Thymus (tissue), 11 donors: ENCODE measurements around the gene CDK13. TPM values are rescaled to one million over a fixed set of nuclear protein-coding genes. Genes with fewer than 3 reads are reported as not detected.

Source experiments
- DNase-seq, 9 donors: peaks; one replicate each; pipeline ENCODE4 v3.0.0-alpha.2; 2013; ENCODE audit warnings: low spot score in 9 of 9, low read depth in 6 of 9, missing footprints in 1 of 9
- H3K27ac ChIP-seq, 2 donors: one replicate each; pipeline ENCODE4 v1.5.1; 2013; ENCODE audit warnings: control low read depth in 1 of 2, low read depth in 1 of 2, low read length in 1 of 2, mild to moderate bottlenecking in 1 of 2, moderate library complexity in 1 of 2
- H3K27me3 ChIP-seq, 2 donors: one replicate each; pipeline ENCODE4 v1.5.1; 2013; ENCODE audit warnings: low read length in 1 of 2; ENCODE audit not compliant: control insufficient read depth in 2 of 2, insufficient read depth in 1 of 2
- H3K36me3 ChIP-seq, 2 donors: one replicate each; pipeline ENCODE4 v1.5.1; 2013; ENCODE audit warnings: low read length in 1 of 2, mild to moderate bottlenecking in 1 of 2, moderate library complexity in 1 of 2; ENCODE audit not compliant: control insufficient read depth in 2 of 2, insufficient read depth in 2 of 2
- H3K4me1 ChIP-seq, 2 donors: one replicate each; pipeline ENCODE4 v1.5.1; 2013; ENCODE audit warnings: low read length in 2 of 2; ENCODE audit not compliant: control insufficient read depth in 2 of 2, insufficient read depth in 2 of 2
- H3K4me3 ChIP-seq, 2 donors: one replicate each; pipeline ENCODE4 v1.5.1; 2013; ENCODE audit warnings: low read length in 2 of 2, control low read depth in 1 of 2, mild to moderate bottlenecking in 1 of 2
- H3K9me3 ChIP-seq, 2 donors: one replicate each; pipeline ENCODE4 v1.5.1; 2013; ENCODE audit warnings: low read length in 1 of 2, mild to moderate bottlenecking in 1 of 2; ENCODE audit not compliant: control insufficient read depth in 2 of 2, insufficient read depth in 1 of 2
- whole genome bisulfite sequencing: extraction: QIAGEN DNeasy Blood & Tissue Kit; methylation state at CpG from one replicate; pipeline ENCODE4 v1.1.7; 2013; 5-methylcytosine and 5-hydroxymethylcytosine counted together
- polyA plus RNA-seq: library from polyadenylated mRNA; stranded (reverse); fragments of 200-250 nt; gene quantifications from one replicate; pipeline ENCODE4 v1.2.3, GENCODE V29; 2013
- total RNA-seq: library from RNA; stranded (reverse); fragments of 120-200 nt; gene quantifications from one replicate; pipeline ENCODE4 v1.2.4, GENCODE V29; 2013
- donor health status: healthy.

CDK13 gene
- total and polyA plus RNA-seq, 2 donors = 40.4 to 48.3 TPM

- Histone ChIP-seq H3K9me3 (no peaks in the 10 kb centered on the region), H3K27ac (no peak overlapping the region), H3K4me3 (peak overlapping the region; percentile 30 to 74), H3K36me3 (no peaks in the 10 kb centered on the region), H3K4me1 (peaks cover 7 to 10% of the 10 kb centered on the region in 2 donors), H3K27me3 (no peaks in the 10 kb centered on the region)
- WGBS = 27% methylated on average over 3 of the region's 3 CpGs
- no peak for DNase-seq
These were observed 2.7 kb downstream of the CDK13 start for GRCh38 chr7:39952803-39953202.

GRCh38 chr7:39954694-39955093 is 4.6 kb downstream of the CDK13 start:
- Histone ChIP-seq H3K36me3 (peaks cover 0 to 4% of the 10 kb centered on the region in 2 donors), H3K9me3 (no peaks in the 10 kb centered on the region), H3K27ac (no peak overlapping the region), H3K27me3 (no peaks in the 10 kb centered on the region), H3K4me1 (peaks cover 0 to 3% of the 10 kb centered on the region in 2 donors), H3K4me3 (no peak overlapping the region)
- WGBS = 91% methylated on average over 4 of the region's 4 CpGs
- no peak for DNase-seq

GRCh38 chr7:39958038-39958437 is 8.0 kb downstream of the CDK13 start:
- whole genome bisulfite sequencing = 96% methylated on average over 3 of the region's 3 CpGs

GRCh38 chr7:39967406-39968161 is 17.5 kb downstream of the CDK13 start:
- 96% methylated on average over 2 of the region's 2 CpGs for WGBS

More at GRCh38 chr7:39958038-39958437, 8.0 kb downstream of the CDK13 start:
- DNase-seq = no peak
- peaks cover 0 to 3% of the 10 kb centered on the region in 2 donors for H3K4me1 ChIP-seq
- H3K9me3 ChIP-seq = no peaks in the 10 kb centered on the region
- H3K4me3 ChIP-seq = no peak overlapping the region
- H3K27ac ChIP-seq = no peak overlapping the region
- H3K36me3 ChIP-seq = peaks cover 3 to 4% of the 10 kb centered on the region in 2 donors
- H3K27me3 ChIP-seq = no peaks in the 10 kb centered on the region

GRCh38 chr7:39969431-39969830 is 19.4 kb downstream of the CDK13 start:
- WGBS = 97% methylated on average over 1 of the region's 1 CpG
- Histone ChIP-seq H3K27me3 (no peaks in the 10 kb centered on the region), H3K27ac (no peak overlapping the region), H3K36me3 (no peaks in the 10 kb centered on the region), H3K4me3 (no peak overlapping the region), H3K4me1 (no peaks in the 10 kb centered on the region), H3K9me3 (no peaks in the 10 kb centered on the region)
- no peak for DNase-seq

More at GRCh38 chr7:39967406-39968161, 17.5 kb downstream of the CDK13 start:
- H3K4me1 ChIP-seq = no peaks in the 10 kb centered on the region
- H3K36me3 ChIP-seq = no peaks in the 10 kb centered on the region
- DNase-seq = no peak
- no peak overlapping the region for H3K4me3 ChIP-seq
- H3K27ac ChIP-seq = no peak overlapping the region
- no peaks in the 10 kb centered on the region for H3K27me3 ChIP-seq
- H3K9me3 ChIP-seq = no peaks in the 10 kb centered on the region

GRCh38 chr7:39971924-39972323 is 21.9 kb downstream of the CDK13 start:
- Histone ChIP-seq H3K36me3 (no peaks in the 10 kb centered on the region), H3K27me3 (no peaks in the 10 kb centered on the region), H3K4me3 (no peak overlapping the region), H3K27ac (no peak overlapping the region), H3K9me3 (no peaks in the 10 kb centered on the region), H3K4me1 (no peaks in the 10 kb centered on the region)
- DNase-seq = no peak
- whole genome bisulfite sequencing = 81% methylated on average over 3 of the region's 3 CpGs

- Histone ChIP-seq H3K4me1 (peaks cover 2 to 3% of the 10 kb centered on the region in 2 donors), H3K9me3 (no peaks in the 10 kb centered on the region)
- 94% methylated on average over 2 of the region's 2 CpGs for WGBS
These were observed 23.7 kb downstream of the CDK13 start for GRCh38 chr7:39973801-39974200.

GRCh38 chr7:39978230-39978934 is 28.3 kb downstream of the CDK13 start:
- H3K27me3 ChIP-seq = no peaks in the 10 kb centered on the region
- H3K4me1 ChIP-seq = peaks cover 13 to 14% of the 10 kb centered on the region in 2 donors
- WGBS = 55% methylated on average over 3 of the region's 3 CpGs
- DNase-seq = peak in 2 of 9 donors; percentile 16 to 30
- H3K27ac ChIP-seq = no peak overlapping the region
- H3K4me3 ChIP-seq = no peak overlapping the region
- no peaks in the 10 kb centered on the region for H3K9me3 ChIP-seq
- H3K36me3 ChIP-seq = no peaks in the 10 kb centered on the region

More at GRCh38 chr7:39973801-39974200, 23.7 kb downstream of the CDK13 start:
- Histone ChIP-seq H3K27me3 (no peaks in the 10 kb centered on the region), H3K4me3 (no peak overlapping the region), H3K27ac (no peak overlapping the region), H3K36me3 (no peaks in the 10 kb centered on the region)
- no peak for DNase-seq

- no peaks in the 10 kb centered on the region for H3K36me3 ChIP-seq
- no peak overlapping the region for H3K4me3 ChIP-seq
- H3K27ac ChIP-seq = no peak overlapping the region
- DNase-seq = peak in 4 of 9 donors; percentile 8 to 44 (median 17)
- H3K4me1 ChIP-seq = peaks cover 13 to 14% of the 10 kb centered on the region in 2 donors
- H3K9me3 ChIP-seq = no peaks in the 10 kb centered on the region
- WGBS = 46% methylated on average over 8 of the region's 8 CpGs
- H3K27me3 ChIP-seq = no peaks in the 10 kb centered on the region
These were observed 29.5 kb downstream of the CDK13 start for GRCh38 chr7:39979406-39980073.
